Activated CD4-positive, alpha-beta T cell treated with anti-CD3 and anti-CD28 coated beads, Interleukin-2, amount 50 U/mL, for 4 hours (primary cell): ENCODE results near the gene HPS5.

ENCODE experiments used
- DNase-seq, 2 experiments: peaks; one replicate each; pipeline ENCODE4 v3.0.0-alpha.2; 2020

HPS5 gene

GRCh38 chr11:18235394-18236334 lies 86.3 kb downstream of the HPS5 start:
- no peak for DNase-seq

DNA sequence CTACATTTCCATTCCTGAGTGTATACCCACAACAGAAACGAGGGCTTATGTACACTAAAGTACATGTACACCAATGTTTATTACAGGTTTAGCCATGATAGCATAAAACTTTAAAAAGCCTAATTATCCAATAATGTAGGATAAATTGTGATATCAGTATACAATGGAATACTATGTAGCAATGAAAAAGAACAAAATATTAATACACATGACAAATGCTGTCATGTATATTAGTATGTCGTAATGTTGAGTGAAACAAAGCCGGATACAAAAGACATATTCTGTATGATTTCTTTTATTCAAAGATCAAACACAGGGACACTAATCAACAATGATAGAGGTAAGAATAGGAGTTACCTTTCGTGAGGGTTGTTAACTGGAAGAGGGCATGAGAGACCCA lies 88.0 kb downstream of the HPS5 start:
- no peak for DNase-seq

- DNase-seq: no peak
Measured at GRCh38 chr11:18230859-18231258, 91.1 kb downstream of the HPS5 start.

DNA sequence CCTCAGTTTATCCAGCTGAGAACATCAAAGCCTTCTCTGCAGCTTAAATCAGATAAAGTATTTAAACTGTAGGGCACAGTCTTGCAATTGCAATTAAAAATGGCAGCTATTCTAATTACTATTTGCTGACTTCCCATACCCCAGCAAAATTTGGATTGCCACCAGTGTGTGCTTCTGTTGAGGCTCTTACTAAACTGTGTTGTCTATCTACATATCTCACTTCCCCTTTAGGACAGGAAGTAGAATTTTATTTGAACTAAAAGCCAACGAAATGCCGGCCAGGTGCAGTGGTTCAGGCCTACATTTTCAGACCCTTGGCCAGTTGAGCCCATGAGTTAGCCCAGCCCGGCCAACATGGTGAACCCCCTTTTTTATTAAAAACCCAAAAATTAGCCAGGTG lies 92.4 kb downstream of the HPS5 start:
- DNase-seq: no peak
